Measurements from ENCODE around the gene FUT2.

The FUT2 gene

GRCh38 chr19:48665786-48666185, 30.0 kb upstream of the FUT2 start:
- Histone ChIP-seq H3K9me3 (ENCODE audit: control insufficient read depth, insufficient read depth, low read depth, low read length) (no peaks in the 10 kb centered on the region), H3K4me1 (ENCODE audit: control insufficient read depth, insufficient read depth, low read length) (no peaks in the 10 kb centered on the region), H3K27ac (ENCODE audit: extremely low read depth, low read depth, low read length) (no peak overlapping the region), H3K4me3 (ENCODE audit: low read depth, low read length) (no peak overlapping the region), H3K36me3 (ENCODE audit: control insufficient read depth in 2 of 2, insufficient read depth in 1 of 2, low read length in 2 of 2) (no peaks in the 10 kb centered on the region)
- TF ChIP-seq ZNF585B (tag by site-specific recombination; IDR thresholded peaks at IDR 0.05) (no peak), ZFP3 (tag by site-specific recombination; IDR thresholded peaks at IDR 0.05; ENCODE audit: low read depth) (no peak), ZNF335 (tag by site-specific recombination; conservative IDR thresholded peaks at IDR 0.05) (no peak), ZNF274 (IDR thresholded peaks at IDR 0.05; ENCODE audit: low read length) (no peak), ZNF274 (tag by site-specific recombination; IDR thresholded peaks at IDR 0.05; ENCODE audit: borderline replicate concordance) (no peak), KLF9 (tag by site-specific recombination; IDR thresholded peaks at IDR 0.05; ENCODE audit: low read depth) (no peak), ZBTB10 (tag by site-specific recombination; IDR thresholded peaks at IDR 0.05) (no peak), ZNF184 (tag by site-specific recombination; IDR thresholded peaks at IDR 0.05) (no peak), ZNF837 (tag by site-specific recombination; IDR thresholded peaks at IDR 0.05) (no peak), ZNF23 (tag by site-specific recombination; IDR thresholded peaks at IDR 0.05; ENCODE audit: borderline replicate concordance) (no peak), ZNF148 (tag by site-specific recombination; IDR thresholded peaks at IDR 0.05; ENCODE audit: borderline replicate concordance) (no peak), ZNF266 (tag by site-specific recombination; IDR thresholded peaks at IDR 0.05; ENCODE audit: low read depth) (no peak), ZNF645 (tag by site-specific recombination; IDR thresholded peaks at IDR 0.05) (no peak), ZNF175 (tag by site-specific recombination; IDR thresholded peaks at IDR 0.05) (no peak), ZNF571 (tag by site-specific recombination; IDR thresholded peaks at IDR 0.05) (no peak), ZNF785 (tag by site-specific recombination; IDR thresholded peaks at IDR 0.05) (no peak)
- POLR2A ChIA-PET: interaction anchor here (1.3 kb wide), 1 partner anchor 73 kb away, joined by 4 read pairs; no protein-coding TSS in a partner anchor
- CTCF ChIA-PET: interaction anchor here (1.2 to 1.9 kb wide), 2 partner anchors 9 to 10 kb away, joined by 6 to 7 read pairs; no protein-coding TSS in a partner anchor

DNA sequence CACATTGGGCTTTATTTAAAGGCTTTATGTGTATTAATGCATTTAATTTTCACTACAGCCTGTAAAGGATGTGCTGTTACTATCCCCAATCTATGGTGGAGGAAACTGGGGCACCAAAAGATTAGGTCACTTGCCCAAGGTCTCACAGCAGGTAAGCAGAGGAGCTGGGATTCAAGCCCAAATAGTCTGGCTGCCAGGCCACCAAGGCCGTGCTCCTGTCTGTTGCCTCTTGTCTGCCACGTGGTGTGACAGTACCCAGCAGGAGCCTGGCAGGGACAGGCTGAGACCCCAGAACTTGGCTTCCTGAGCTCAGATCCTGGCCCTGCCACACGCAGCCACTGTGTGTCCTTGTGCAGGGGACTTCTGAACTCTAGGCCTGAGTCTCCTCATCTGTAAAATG, 27.4 kb upstream of the FUT2 start:
- H3K4me1 ChIP-seq (ENCODE audit: control insufficient read depth, insufficient read depth, low read length): no peaks in the 10 kb centered on the region
- CTCF ChIA-PET: interaction anchor here (1.0 to 1.8 kb wide), 2 partner anchors 10 to 531 kb away, joined by 3 to 4 read pairs; no protein-coding TSS in a partner anchor
- H3K9me3 ChIP-seq (ENCODE audit: control insufficient read depth, insufficient read depth, low read depth, low read length): no peaks in the 10 kb centered on the region
- POLR2A ChIA-PET: no interaction called here
- no peak overlapping the region for H3K4me3 ChIP-seq (ENCODE audit: low read depth, low read length)
- H3K27ac ChIP-seq (ENCODE audit: extremely low read depth, low read depth, low read length): no peak overlapping the region
- no peaks in the 10 kb centered on the region for H3K36me3 ChIP-seq (ENCODE audit: control insufficient read depth in 2 of 2, insufficient read depth in 1 of 2, low read length in 2 of 2)
- TF ChIP-seq, protein P1, sequence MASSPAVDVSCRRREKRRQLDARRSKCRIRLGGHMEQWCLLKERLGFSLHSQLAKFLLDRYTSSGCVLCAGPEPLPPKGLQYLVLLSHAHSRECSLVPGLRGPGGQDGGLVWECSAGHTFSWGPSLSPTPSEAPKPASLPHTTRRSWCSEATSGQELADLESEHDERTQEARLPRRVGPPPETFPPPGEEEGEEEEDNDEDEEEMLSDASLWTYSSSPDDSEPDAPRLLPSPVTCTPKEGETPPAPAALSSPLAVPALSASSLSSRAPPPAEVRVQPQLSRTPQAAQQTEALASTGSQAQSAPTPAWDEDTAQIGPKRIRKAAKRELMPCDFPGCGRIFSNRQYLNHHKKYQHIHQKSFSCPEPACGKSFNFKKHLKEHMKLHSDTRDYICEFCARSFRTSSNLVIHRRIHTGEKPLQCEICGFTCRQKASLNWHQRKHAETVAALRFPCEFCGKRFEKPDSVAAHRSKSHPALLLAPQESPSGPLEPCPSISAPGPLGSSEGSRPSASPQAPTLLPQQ (tag by site-specific recombination; IDR thresholded peaks at IDR 0.05): no peak
- no peak for TF ChIP-seq ZNF174 (tag by site-specific recombination; IDR thresholded peaks at IDR 0.05)
- TF ChIP-seq YY1 (tag by site-specific recombination; IDR thresholded peaks at IDR 0.05): no peak
- no peak for TF ChIP-seq ZSCAN16 (tag by site-specific recombination; IDR thresholded peaks at IDR 0.05)
- TF ChIP-seq ZNF146 (tag by site-specific recombination; IDR thresholded peaks at IDR 0.05): no peak
- TF ChIP-seq, protein P2, sequence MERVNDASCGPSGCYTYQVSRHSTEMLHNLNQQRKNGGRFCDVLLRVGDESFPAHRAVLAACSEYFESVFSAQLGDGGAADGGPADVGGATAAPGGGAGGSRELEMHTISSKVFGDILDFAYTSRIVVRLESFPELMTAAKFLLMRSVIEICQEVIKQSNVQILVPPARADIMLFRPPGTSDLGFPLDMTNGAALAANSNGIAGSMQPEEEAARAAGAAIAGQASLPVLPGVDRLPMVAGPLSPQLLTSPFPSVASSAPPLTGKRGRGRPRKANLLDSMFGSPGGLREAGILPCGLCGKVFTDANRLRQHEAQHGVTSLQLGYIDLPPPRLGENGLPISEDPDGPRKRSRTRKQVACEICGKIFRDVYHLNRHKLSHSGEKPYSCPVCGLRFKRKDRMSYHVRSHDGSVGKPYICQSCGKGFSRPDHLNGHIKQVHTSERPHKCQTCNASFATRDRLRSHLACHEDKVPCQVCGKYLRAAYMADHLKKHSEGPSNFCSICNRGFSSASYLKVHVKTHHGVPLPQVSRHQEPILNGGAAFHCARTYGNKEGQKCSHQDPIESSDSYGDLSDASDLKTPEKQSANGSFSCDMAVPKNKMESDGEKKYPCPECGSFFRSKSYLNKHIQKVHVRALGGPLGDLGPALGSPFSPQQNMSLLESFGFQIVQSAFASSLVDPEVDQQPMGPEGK (tag by site-specific recombination; IDR thresholded peaks at IDR 0.05): no peak
- no peak for TF ChIP-seq ZNF670 (tag by site-specific recombination; IDR thresholded peaks at IDR 0.05; ENCODE audit: low read depth)
- no peak for TF ChIP-seq ZNF701 (tag by site-specific recombination; IDR thresholded peaks at IDR 0.05)
- TF ChIP-seq PRDM1 (tag by site-specific recombination; IDR thresholded peaks at IDR 0.05): no peak
- TF ChIP-seq ZNF792 (tag by site-specific recombination; IDR thresholded peaks at IDR 0.05): no peak
- TF ChIP-seq ZNF747 (tag by site-specific recombination; IDR thresholded peaks at IDR 0.05): no peak
- TF ChIP-seq ZNF19 (tag by site-specific recombination; IDR thresholded peaks at IDR 0.05; ENCODE audit: low read depth): no peak

Data from HEK293 (cell line).